ENCODE measurements around the gene HBA1.
"Not testable (repeated sequence)": the region's sequence is repeated elsewhere in the genome, so short reads cannot be mapped to it uniquely, and the experiment has no call there.

HBA1 gene

GRCh38 chr16:160242-160641 lies 16.2 kb upstream of the HBA1 start:
- DNase-seq: not testable (repeated sequence)

GRCh38 chr16:160691-161190 lies 15.7 kb upstream of the HBA1 start:
- no peak for DNase-seq

GRCh38 chr16:162271-162991 lies 14.0 kb upstream of the HBA1 start:
- DNase-seq: no peak

GRCh38 chr16:163139-163538 lies 13.3 kb upstream of the HBA1 start:
- DNase-seq: not testable (repeated sequence)

- not testable (repeated sequence) for DNase-seq
Observed at GRCh38 chr16:163696-164095, 12.8 kb upstream of the HBA1 start.

GRCh38 chr16:164134-164823 lies 12.2 kb upstream of the HBA1 start:
- not testable (repeated sequence) for DNase-seq

GRCh38 chr16:164827-165538 lies 11.5 kb upstream of the HBA1 start:
- DNase-seq: no peak

GRCh38 chr16:165539-166374 lies 10.7 kb upstream of the HBA1 start, which contains the start of gene HBM:
TSS of gene HBM (plus strand) at chr16:165978. CDS start at chr16:165998, 20 bp downstream.
- no peak for DNase-seq

- no peak for DNase-seq
Observed at GRCh38 chr16:166375-167121, 9.9 kb upstream of the HBA1 start.

- no peak for DNase-seq
Observed at GRCh38 chr16:167122-167690, 9.3 kb upstream of the HBA1 start.

GRCh38 chr16:168424-168823 lies 8.1 kb upstream of the HBA1 start:
- no peak for DNase-seq

- DNase-seq: no peak
Observed at GRCh38 chr16:169014-169413, 7.5 kb upstream of the HBA1 start.

GRCh38 chr16:170088-170507 lies 6.4 kb upstream of the HBA1 start:
- not testable (repeated sequence) for DNase-seq

- no peak for DNase-seq
Observed at GRCh38 chr16:170788-171187, 5.7 kb upstream of the HBA1 start.

- DNase-seq: not testable (repeated sequence)
Observed at GRCh38 chr16:172374-172941, 4.0 kb upstream of the HBA1 start, which contains the start of gene HBA2. TSS of gene HBA2 (plus strand) at chr16:172876. CDS start at chr16:172913, 37 bp downstream.

GRCh38 chr16:173211-173854 lies 3.1 kb upstream of the HBA1 start:
- DNase-seq: not testable (repeated sequence)

GRCh38 chr16:173928-174769 lies 2.3 kb upstream of the HBA1 start:
- DNase-seq: not testable (repeated sequence)

GRCh38 chr16:175011-175949 lies 1.2 kb upstream of the HBA1 start:
- DNase-seq: no peak

Measured in stimulated activated naive CD4-positive, alpha-beta T cell treated with Interleukin-2 at 50 U/mL for 16 hours (primary cell).